HAP-1 (cell line): ENCODE results near the gene CAPN1.
"Not testable (repeated sequence)": the region's sequence is repeated elsewhere in the genome, so short reads cannot be mapped to it uniquely, and the experiment has no call there.

ENCODE experiments used
- DNase-seq, 2 experiments: peaks; one replicate each; pipeline ENCODE4 v3.0.0-alpha.2; 2016 to 2020; ENCODE audit warnings: low spot score in 2 of 2
- H3K27me3 ChIP-seq: fragments of 250-450 bp; sonication (Bioruptor Pico); 2 replicates; pipeline ENCODE4 v1.5.1; 2020; ENCODE audit warnings: low read depth, mild to moderate bottlenecking, moderate library complexity
- H3K36me3 ChIP-seq: fragments of 250-450 bp; sonication (Bioruptor Pico); replicated peaks from 2 replicates; pipeline ENCODE4 v1.5.1; 2020; ENCODE audit warnings: mild to moderate bottlenecking
- H3K4me1 ChIP-seq: fragments of 250-450 bp; sonication (Bioruptor Pico); 2 replicates; pipeline ENCODE4 v1.5.1; 2020; ENCODE audit warnings: mild to moderate bottlenecking
- H3K4me3 ChIP-seq: fragments of 250-450 bp; sonication (Bioruptor Pico); 2 replicates; pipeline ENCODE4 v1.5.1; 2020; ENCODE audit warnings: mild to moderate bottlenecking, moderate library complexity
- H3K9me3 ChIP-seq: fragments of 250-450 bp; sonication (Bioruptor Pico); 2 replicates; pipeline ENCODE4 v1.5.1; 2020; ENCODE audit warnings: mild to moderate bottlenecking, moderate library complexity
- in situ Hi-C: fragments of 300-500 bp; cut with MboI; formaldehyde crosslinking; loops from 3 replicates; pipeline ENCODE4 v1.14.3; 2020; ENCODE audit warnings: low sequenced_read_pairs, inconsistent platforms, mixed read lengths

Gene CAPN1

DNA sequence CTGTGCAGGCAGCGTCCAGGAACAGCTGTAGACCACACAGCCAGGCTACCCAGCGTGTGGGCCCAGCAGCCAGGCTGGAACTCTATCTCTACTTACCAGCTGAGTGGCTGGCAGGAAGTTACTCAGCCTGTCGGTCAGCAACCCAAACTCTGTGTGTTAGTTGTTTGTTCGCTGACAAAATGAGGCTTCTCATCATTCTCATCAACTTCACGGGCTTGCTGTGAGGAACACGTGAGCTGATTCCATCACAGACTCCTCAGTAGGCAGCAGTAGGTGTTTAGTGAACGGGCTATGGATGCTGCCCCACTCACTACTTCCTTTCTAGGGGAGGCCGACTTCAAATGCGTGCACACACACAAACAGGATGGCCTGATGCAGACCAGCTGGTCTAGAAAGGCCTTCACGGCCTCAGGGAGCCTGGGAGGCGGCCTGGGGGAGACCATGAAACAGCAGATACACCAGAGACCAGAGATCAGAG, 12.5 kb upstream of the CAPN1 start:
- no peaks in the 10 kb centered on the region for H3K36me3 ChIP-seq
- no peaks in the 10 kb centered on the region for H3K27me3 ChIP-seq
- no peaks in the 10 kb centered on the region for H3K9me3 ChIP-seq
- no peak for DNase-seq
- in situ Hi-C loops, result no loop called here
- H3K4me1 ChIP-seq, result no peaks in the 10 kb centered on the region
- H3K4me3 ChIP-seq, result no peak overlapping the region

- H3K9me3 ChIP-seq, result no peaks in the 10 kb centered on the region
- no peaks in the 10 kb centered on the region for H3K4me1 ChIP-seq
- H3K27me3 ChIP-seq, result no peaks in the 10 kb centered on the region
- in situ Hi-C loops, result no loop called here
- no peaks in the 10 kb centered on the region for H3K36me3 ChIP-seq
- H3K4me3 ChIP-seq, result no peak within 1 kb of the TSS
- peak in 1 of 2 experiments; percentile 40 for DNase-seq
Observed at GRCh38 chr11:65170058-65170534, 11.6 kb upstream of the CAPN1 start, which contains the start of gene SPDYC. Gene SPDYC (plus strand): TSS chr11:65170233. CDS start chr11:65171358, 1,125 bp downstream.

GRCh38 chr11:65172600-65172999, 9.1 kb upstream of the CAPN1 start:
- Histone ChIP-seq H3K9me3 (no peaks in the 10 kb centered on the region), H3K27me3 (no peaks in the 10 kb centered on the region), H3K4me1 (no peaks in the 10 kb centered on the region), H3K36me3 (no peaks in the 10 kb centered on the region), H3K4me3 (no peak overlapping the region)
- in situ Hi-C loops, result no loop called here
- DNase-seq, result no peak

GRCh38 chr11:65174571-65175010, 7.1 kb upstream of the CAPN1 start:
- in situ Hi-C loops, H3K4me1 ChIP-seq, H3K9me3 ChIP-seq, H3K27me3 ChIP-seq, H3K4me3 ChIP-seq, DNase-seq, H3K36me3 ChIP-seq: not testable (repeated sequence)

DNA sequence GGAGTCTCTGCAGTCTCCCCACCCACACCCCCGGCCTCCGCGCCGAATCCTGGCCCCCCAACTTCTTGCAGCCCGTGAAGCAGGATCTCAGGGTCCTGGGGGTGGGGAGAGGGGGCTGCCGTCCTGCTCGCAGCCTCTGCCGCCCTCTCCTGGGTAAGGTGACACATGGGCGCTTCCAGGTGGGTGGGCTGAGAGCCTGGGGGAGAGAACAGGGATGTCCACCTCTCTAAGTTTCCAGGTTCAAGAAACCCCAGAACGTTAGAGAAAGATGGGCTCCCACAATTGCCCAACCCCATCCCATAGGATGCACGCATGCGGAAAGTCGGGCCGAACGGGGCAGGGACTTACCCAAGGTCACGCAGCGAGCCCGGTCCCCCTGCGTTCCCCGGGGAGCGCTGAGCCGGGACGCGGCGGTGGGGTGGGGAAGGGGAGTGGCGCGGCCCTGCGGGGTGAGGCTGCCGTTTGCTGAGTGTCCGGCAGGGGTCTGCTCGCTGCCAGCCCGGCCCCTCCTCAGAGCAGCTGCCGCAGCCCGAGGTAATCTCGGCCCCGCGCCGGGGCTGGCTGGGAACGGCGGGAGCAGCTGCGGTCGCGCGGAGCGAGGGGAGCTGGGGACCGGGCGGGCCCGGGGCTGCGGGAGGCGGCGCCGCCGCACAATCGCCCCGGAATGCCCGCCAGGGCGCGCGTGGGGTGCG, 705 bp upstream of the CAPN1 start:
- no peaks in the 10 kb centered on the region for H3K9me3 ChIP-seq
- peaks cover 15% of the 10 kb centered on the region for H3K4me1 ChIP-seq
- H3K27me3 ChIP-seq, result no peaks in the 10 kb centered on the region
- peaks cover 4% of the 10 kb centered on the region; the same call in 1 of the 2 replicates for H3K36me3 ChIP-seq
- peak; percentile 72 to 88 for DNase-seq
- peak overlapping the region; percentile 75 for H3K4me3 ChIP-seq
- in situ Hi-C loops, result no loop called here

DNA sequence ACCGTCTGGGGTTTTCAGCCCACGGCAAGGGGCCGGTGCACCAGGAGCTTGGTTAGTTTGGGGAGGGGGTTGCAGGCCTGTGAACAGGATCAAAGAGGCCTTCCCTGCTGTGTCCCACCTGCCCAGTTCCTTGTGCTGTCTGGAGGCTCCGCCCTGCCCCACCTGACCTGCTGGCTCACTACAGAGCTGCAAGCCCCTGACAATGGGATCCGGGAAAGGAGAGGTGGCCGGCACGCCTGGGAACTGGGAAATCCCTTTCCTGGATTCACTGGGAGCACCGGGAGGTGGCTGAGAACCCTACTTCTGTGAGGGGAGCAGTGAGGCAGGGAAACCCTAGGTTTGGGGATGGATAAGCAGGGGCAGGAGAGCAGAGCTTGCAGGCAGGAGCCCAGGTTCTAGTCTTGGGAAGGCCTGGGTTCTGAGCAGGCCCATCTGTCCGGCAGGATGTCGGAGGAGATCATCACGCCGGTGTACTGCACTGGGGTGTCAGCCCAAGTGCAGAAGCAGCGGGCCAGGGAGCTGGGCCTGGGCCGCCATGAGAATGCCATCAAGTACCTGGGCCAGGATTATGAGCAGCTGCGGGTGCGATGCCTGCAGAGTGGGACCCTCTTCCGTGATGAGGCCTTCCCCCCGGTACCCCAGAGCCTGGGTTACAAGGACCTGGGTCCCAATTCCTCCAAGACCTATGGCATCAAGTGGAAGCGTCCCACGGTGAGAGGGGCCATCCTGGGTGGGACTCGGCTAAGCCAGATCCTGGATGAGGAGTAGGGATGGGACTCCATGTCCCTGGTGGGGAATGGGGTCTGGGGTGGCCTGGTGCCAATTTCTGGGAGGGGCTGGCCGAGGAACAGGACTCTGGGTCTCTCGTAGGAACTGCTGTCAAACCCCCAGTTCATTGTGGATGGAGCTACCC, 786 bp downstream of the CAPN1 start:
- Histone ChIP-seq H3K9me3 (no peaks in the 10 kb centered on the region), H3K27me3 (no peaks in the 10 kb centered on the region), H3K4me1 (peaks cover 15% of the 10 kb centered on the region), H3K36me3 (peaks cover 4% of the 10 kb centered on the region), H3K4me3 (peak overlapping the region; percentile 75)
- peak; percentile 31 to 72 for DNase-seq
- in situ Hi-C loops, result no loop called here

DNA sequence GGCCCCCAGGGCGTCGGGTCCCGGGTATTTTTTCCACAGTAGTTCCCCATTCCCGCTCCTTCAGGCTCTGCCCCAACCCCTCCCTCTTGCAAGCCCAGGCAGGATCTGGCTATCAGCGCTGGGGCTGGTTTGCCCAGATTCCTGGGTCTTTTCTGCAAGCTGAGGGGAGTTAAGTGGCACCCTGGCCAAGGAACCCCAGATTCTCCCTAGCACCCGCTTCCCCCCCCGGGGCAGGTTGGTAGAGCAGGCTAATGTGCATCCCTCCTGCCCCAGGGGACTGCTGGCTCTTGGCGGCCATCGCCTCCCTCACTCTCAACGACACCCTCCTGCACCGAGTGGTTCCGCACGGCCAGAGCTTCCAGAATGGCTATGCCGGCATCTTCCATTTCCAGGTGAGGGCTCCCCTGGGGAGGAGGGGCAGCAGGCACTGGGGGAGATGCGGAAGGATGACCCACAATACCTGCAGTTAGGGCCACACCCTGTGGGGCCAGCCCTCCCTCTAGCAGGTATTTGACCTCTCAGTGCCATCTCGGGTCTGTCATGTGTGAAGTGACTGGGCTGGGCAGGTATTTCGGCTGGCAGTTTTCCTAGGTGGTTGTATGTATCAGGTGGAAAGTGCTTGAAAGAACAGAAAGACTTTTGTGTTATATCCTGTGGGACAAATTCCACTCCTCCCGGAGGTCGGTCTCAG, 1.6 kb downstream of the CAPN1 start:
- no peak for DNase-seq
- H3K4me3 ChIP-seq, result no peak overlapping the region; the same call in 1 of the 2 replicates
- H3K9me3 ChIP-seq, result no peaks in the 10 kb centered on the region
- in situ Hi-C loops, result no loop called here
- H3K27me3 ChIP-seq, result no peaks in the 10 kb centered on the region
- peaks cover 15% of the 10 kb centered on the region for H3K4me1 ChIP-seq
- peaks cover 4% of the 10 kb centered on the region for H3K36me3 ChIP-seq

GRCh38 chr11:65184146-65184545, 2.4 kb downstream of the CAPN1 start:
- H3K9me3 ChIP-seq, result no peaks in the 10 kb centered on the region
- peaks cover 15% of the 10 kb centered on the region for H3K4me1 ChIP-seq
- no peak overlapping the region for H3K4me3 ChIP-seq
- no peaks in the 10 kb centered on the region for H3K27me3 ChIP-seq
- peaks cover 8% of the 10 kb centered on the region for H3K36me3 ChIP-seq
- in situ Hi-C loops, result no loop called here
- DNase-seq, result no peak

- Histone ChIP-seq H3K4me3 (no peak overlapping the region), H3K4me1 (peaks cover 15% of the 10 kb centered on the region), H3K36me3 (peaks cover 18% of the 10 kb centered on the region), H3K27me3 (no peaks in the 10 kb centered on the region), H3K9me3 (no peaks in the 10 kb centered on the region)
- DNase-seq, result peak in 1 of 2 experiments; percentile 11
- in situ Hi-C loops, result no loop called here
Observed at GRCh38 chr11:65185171-65185570, 3.4 kb downstream of the CAPN1 start.

DNA sequence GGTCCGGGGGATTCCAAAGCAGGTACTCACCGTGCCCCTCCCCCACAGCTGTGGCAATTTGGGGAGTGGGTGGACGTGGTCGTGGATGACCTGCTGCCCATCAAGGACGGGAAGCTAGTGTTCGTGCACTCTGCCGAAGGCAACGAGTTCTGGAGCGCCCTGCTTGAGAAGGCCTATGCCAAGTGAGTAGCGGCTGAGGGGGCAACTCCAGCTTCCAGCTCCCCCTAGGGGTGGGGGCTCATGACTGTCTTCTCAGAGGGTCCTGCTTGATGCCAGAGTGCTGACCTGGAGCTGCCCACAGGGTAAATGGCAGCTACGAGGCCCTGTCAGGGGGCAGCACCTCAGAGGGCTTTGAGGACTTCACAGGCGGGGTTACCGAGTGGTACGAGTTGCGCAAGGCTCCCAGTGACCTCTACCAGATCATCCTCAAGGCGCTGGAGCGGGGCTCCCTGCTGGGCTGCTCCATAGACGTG, 4.2 kb downstream of the CAPN1 start:
- in situ Hi-C loops, result no loop called here
- H3K4me3 ChIP-seq, result no peak overlapping the region
- no peak for DNase-seq
- H3K27me3 ChIP-seq, result no peaks in the 10 kb centered on the region
- H3K9me3 ChIP-seq, result no peaks in the 10 kb centered on the region
- peaks cover 15% of the 10 kb centered on the region for H3K4me1 ChIP-seq
- H3K36me3 ChIP-seq, result peaks cover 20% of the 10 kb centered on the region

- H3K4me3 ChIP-seq, result no peak overlapping the region
- H3K36me3 ChIP-seq, result peaks cover 20% of the 10 kb centered on the region
- H3K9me3 ChIP-seq, result no peaks in the 10 kb centered on the region
- in situ Hi-C loops, result no loop called here
- no peak for DNase-seq
- H3K27me3 ChIP-seq, result no peaks in the 10 kb centered on the region
- peaks cover 15% of the 10 kb centered on the region for H3K4me1 ChIP-seq
Observed at GRCh38 chr11:65186701-65187100, 5.0 kb downstream of the CAPN1 start.

DNA sequence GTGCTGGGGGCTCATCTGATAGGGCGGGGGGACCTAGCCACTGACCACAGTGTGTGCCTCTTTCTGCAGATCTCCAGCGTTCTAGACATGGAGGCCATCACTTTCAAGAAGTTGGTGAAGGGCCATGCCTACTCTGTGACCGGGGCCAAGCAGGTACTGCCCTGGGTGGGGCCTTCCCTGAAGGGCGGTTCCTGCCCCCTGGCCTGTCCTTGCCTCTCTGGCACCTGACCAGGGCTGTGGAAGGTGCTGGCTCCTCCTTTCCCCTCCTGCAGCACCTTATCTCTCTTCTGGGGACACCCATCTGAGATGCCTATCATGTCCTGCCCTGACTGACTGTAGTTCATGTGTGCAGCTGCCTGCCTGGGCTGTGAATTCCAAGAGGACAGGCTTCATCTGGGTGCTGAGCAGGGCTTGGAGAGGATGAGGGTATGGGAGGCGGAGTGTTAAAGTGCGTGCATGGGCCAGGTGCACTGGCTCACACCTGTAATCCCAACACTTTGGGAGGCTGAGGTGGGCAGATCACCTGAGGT, 5.5 kb downstream of the CAPN1 start:
- in situ Hi-C loops, result no loop called here
- Histone ChIP-seq H3K4me3 (no peak overlapping the region), H3K36me3 (peaks cover 20% of the 10 kb centered on the region), H3K27me3 (no peaks in the 10 kb centered on the region), H3K4me1 (peaks cover 14% of the 10 kb centered on the region), H3K9me3 (no peaks in the 10 kb centered on the region)
- no peak for DNase-seq

- H3K4me3 ChIP-seq, result no peak overlapping the region
- in situ Hi-C loops, result no loop called here
- H3K27me3 ChIP-seq, result no peaks in the 10 kb centered on the region
- no peaks in the 10 kb centered on the region for H3K9me3 ChIP-seq
- peaks cover 20% of the 10 kb centered on the region for H3K36me3 ChIP-seq
- no peak for DNase-seq
- peaks cover 9% of the 10 kb centered on the region for H3K4me1 ChIP-seq
Observed at GRCh38 chr11:65187971-65188461, 6.3 kb downstream of the CAPN1 start.
